ENCODE measurements around the gene LTBR.

Gene LTBR

GRCh38 chr12:6362403-6362802, 21.6 kb upstream of the LTBR start:
- TF ChIP-seq, protein P1, sequence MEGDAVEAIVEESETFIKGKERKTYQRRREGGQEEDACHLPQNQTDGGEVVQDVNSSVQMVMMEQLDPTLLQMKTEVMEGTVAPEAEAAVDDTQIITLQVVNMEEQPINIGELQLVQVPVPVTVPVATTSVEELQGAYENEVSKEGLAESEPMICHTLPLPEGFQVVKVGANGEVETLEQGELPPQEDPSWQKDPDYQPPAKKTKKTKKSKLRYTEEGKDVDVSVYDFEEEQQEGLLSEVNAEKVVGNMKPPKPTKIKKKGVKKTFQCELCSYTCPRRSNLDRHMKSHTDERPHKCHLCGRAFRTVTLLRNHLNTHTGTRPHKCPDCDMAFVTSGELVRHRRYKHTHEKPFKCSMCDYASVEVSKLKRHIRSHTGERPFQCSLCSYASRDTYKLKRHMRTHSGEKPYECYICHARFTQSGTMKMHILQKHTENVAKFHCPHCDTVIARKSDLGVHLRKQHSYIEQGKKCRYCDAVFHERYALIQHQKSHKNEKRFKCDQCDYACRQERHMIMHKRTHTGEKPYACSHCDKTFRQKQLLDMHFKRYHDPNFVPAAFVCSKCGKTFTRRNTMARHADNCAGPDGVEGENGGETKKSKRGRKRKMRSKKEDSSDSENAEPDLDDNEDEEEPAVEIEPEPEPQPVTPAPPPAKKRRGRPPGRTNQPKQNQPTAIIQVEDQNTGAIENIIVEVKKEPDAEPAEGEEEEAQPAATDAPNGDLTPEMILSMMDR (IDR thresholded peaks at IDR 0.05; ENCODE audit: low read depth, low read length, missing control alignments) = no peak
- H3K4me3 ChIP-seq (replicated peaks; ENCODE audit: low read depth, low read length) = no peak overlapping the region
- no peak for DNase-seq (ENCODE audit: extremely low read depth, low read depth)

- peak overlapping the region; percentile 53; the same call in 1 of the 2 replicates for H3K4me3 ChIP-seq (replicated peaks; ENCODE audit: low read depth, low read length)
- DNase-seq (ENCODE audit: extremely low read depth, low read depth) = no peak
- TF ChIP-seq, protein P1 (IDR thresholded peaks at IDR 0.05; ENCODE audit: low read depth, low read length, missing control alignments) = no peak
Measured at GRCh38 chr12:6363010-6363329, 21.0 kb upstream of the LTBR start.

- peak overlapping the region; percentile 53 for H3K4me3 ChIP-seq (replicated peaks; ENCODE audit: low read depth, low read length)
Measured at GRCh38 chr12:6363330-6364043, 20.5 kb upstream of the LTBR start.

DNA sequence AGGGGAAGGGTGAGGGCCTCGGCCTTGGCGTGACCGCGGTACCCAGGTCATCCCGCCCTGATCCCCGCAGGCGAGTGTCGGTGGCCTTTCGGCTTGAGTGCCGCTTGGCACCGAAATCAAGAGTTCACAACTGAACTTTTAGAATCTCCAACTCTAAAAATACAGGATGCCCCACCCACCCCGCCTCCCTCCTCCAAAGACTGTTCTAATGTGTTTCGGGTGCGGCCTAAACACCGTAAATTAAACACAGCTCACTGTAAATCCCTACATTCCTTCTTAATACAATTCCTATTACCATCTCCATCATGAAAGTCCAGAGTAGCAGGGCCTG, 20.0 kb upstream of the LTBR start:
- peak overlapping the region; percentile 53 for H3K4me3 ChIP-seq (replicated peaks; ENCODE audit: low read depth, low read length)
- TF ChIP-seq, protein P1 (IDR thresholded peaks at IDR 0.05; ENCODE audit: low read depth, low read length, missing control alignments) = no peak
- no peak for DNase-seq (ENCODE audit: extremely low read depth, low read depth)

More at GRCh38 chr12:6363330-6364043, 20.5 kb upstream of the LTBR start:
- DNase-seq (ENCODE audit: extremely low read depth, low read depth) = no peak
- TF ChIP-seq, protein P1 (IDR thresholded peaks at IDR 0.05; ENCODE audit: low read depth, low read length, missing control alignments) = no peak

DNA sequence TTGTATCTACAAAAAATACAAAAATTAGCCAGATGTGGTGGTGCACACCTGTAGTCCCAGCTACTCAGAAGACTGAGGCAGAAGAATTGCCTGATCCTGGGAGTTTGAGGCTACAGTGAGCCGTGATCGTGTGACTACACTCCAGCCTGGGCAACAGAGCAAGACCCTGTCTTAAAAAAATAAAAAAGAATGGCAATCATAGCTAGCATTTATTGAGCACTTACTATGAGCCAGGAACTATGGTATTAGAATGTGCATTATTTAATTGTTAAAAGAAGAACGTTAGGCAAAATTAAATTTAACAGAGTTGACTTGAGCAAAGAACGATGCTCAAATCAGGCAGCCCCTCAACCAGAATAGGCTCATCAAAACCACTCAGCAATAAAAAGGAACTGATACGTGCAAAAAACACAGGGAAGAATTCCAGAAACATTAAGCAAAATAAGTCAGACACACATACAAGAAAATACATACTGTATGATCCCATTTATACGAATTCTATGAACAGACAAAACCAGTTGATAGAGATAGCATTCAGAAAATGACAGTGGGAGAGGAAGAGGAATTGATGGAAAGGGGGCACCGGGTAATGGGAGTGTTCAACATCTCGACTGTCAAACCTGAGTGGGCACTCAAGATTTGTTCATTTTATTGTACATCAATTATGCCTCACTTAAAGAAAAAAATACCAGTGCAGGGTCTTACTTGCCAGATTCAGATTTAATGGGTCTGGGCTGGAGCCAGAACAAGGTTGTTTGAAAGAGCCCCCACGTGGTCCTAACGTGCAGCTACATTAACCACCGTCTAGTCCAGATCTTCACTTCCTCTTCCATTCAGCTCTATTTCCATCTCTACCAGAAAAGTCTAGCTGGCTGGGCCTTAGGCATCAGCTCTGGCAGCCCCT, 16.6 kb upstream of the LTBR start:
- TF ChIP-seq, protein P1 (IDR thresholded peaks at IDR 0.05; ENCODE audit: low read depth, low read length, missing control alignments) = peak; percentile 22
- no peak overlapping the region for H3K4me3 ChIP-seq (replicated peaks; ENCODE audit: low read depth, low read length)
- DNase-seq (ENCODE audit: extremely low read depth, low read depth) = no peak

GRCh38 chr12:6367969-6368892, 15.7 kb upstream of the LTBR start:
- H3K4me3 ChIP-seq (replicated peaks; ENCODE audit: low read depth, low read length) = no peak overlapping the region

More at GRCh38 chr12:6367969-6368892, 15.7 kb upstream of the LTBR start:
- TF ChIP-seq, protein P1 (IDR thresholded peaks at IDR 0.05; ENCODE audit: low read depth, low read length, missing control alignments) = no peak
- DNase-seq (ENCODE audit: extremely low read depth, low read depth) = no peak
